HG03039 (cell line): ENCODE measurements around the gene AGXT.
"Not testable (repeated sequence)": the region's sequence is repeated elsewhere in the genome, so short reads cannot be mapped to it uniquely, and the experiment has no call there.

Experiments
- ATAC-seq: cut with Tn5 transposase; IDR thresholded peaks from one replicate; pipeline ENCODE4 v1.9.1; 2021; ENCODE audit warnings: mild to moderate bottlenecking, moderate library complexity; ENCODE audit not compliant: unreplicated experiment

The AGXT gene

GRCh38 chr2:240839152-240840143 lies 29.2 kb upstream of the AGXT start:
- ATAC-seq: no peak

- ATAC-seq: no peak
Observed at GRCh38 chr2:240840435-240841060, 28.1 kb upstream of the AGXT start.

GRCh38 chr2:240846309-240846708 lies 22.3 kb upstream of the AGXT start:
- ATAC-seq: not testable (repeated sequence)

- no peak for ATAC-seq
Observed at GRCh38 chr2:240846873-240847595, 21.6 kb upstream of the AGXT start.

- no peak for ATAC-seq
Observed at GRCh38 chr2:240847817-240848216, 20.8 kb upstream of the AGXT start.

GRCh38 chr2:240848900-240849680 lies 19.5 kb upstream of the AGXT start:
- no peak for ATAC-seq

GRCh38 chr2:240850026-240850425 lies 18.6 kb upstream of the AGXT start:
- no peak for ATAC-seq

GRCh38 chr2:240850756-240851077 lies 17.9 kb upstream of the AGXT start:
- ATAC-seq: no peak

- no peak for ATAC-seq
Observed at GRCh38 chr2:240851078-240851991, 17.3 kb upstream of the AGXT start.

- ATAC-seq: no peak
Observed at GRCh38 chr2:240852671-240853314, 15.8 kb upstream of the AGXT start.

GRCh38 chr2:240855670-240856069 lies 13.0 kb upstream of the AGXT start:
- ATAC-seq: no peak

GRCh38 chr2:240856151-240856980 lies 12.3 kb upstream of the AGXT start:
- ATAC-seq: no peak

GRCh38 chr2:240857039-240858008 lies 11.3 kb upstream of the AGXT start:
- no peak for ATAC-seq

GRCh38 chr2:240858321-240858720 lies 10.3 kb upstream of the AGXT start:
- no peak for ATAC-seq

GRCh38 chr2:240858871-240859270 lies 9.8 kb upstream of the AGXT start:
- no peak for ATAC-seq

GRCh38 chr2:240861547-240861946 lies 7.1 kb upstream of the AGXT start:
- ATAC-seq: no peak

- no peak for ATAC-seq
Observed at GRCh38 chr2:240864475-240864874, 4.1 kb upstream of the AGXT start.
